GM19043 (cell line): ENCODE measurements around the gene CMKLR1.

Experiments used
- ATAC-seq: cut with Tn5 transposase; IDR thresholded peaks from one replicate; pipeline ENCODE4 v1.9.1; 2021; ENCODE audit warnings: low read depth; ENCODE audit not compliant: unreplicated experiment

CMKLR1 gene

DNA sequence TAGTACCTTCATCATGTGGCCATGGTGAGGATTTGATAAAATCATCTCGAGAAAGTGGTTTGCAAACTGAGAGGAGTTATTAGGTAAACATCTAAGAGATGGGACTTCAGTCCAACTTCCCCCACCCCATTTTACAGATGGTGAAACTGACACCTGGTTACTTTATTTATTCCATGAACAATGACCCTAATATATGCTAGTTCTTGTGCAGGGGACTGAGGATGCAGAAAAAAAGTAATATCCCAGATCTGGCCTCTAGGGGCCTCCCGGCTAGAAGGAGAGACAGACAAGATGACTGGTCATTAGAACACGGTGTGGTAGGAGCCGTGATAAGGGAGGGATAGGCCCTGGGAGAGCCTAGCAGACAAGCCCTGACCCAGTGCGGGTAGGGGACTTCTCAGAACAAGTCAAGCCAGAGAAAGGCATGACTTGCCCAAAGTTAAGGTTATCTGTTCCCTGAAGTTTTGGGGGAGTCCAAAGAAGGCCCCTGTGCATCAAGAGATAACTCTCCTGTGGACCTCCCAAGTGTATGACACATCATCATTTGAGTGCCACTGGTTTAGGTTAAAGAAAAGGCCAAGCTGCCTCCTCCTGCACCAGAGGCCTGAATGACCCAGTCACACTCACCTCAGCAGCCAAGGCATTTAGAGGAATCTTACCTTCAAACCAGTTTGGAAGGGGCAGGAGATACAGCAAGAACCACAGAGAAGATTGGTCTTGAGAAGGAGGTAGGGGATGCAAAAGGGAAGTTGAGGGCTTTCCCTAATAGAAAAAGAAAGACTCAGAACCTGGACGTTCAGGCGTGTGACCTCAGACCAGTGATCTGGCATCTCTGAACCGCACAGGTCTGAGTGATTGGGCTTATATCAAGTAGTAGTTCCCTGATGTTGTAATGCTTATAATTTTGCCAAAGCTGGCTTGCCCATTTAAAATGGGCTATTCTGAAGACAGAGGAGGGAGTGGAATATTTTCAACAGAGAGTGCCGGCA lies 1.6 kb downstream of the CMKLR1 start:
- ATAC-seq: no peak

GRCh38 chr12:108335349-108336119 lies 3.6 kb downstream of the CMKLR1 start:
- peak; percentile 61 for ATAC-seq

- ATAC-seq: peak; percentile 38
Measured at GRCh38 chr12:108333898-108334699, 5.0 kb downstream of the CMKLR1 start.

DNA sequence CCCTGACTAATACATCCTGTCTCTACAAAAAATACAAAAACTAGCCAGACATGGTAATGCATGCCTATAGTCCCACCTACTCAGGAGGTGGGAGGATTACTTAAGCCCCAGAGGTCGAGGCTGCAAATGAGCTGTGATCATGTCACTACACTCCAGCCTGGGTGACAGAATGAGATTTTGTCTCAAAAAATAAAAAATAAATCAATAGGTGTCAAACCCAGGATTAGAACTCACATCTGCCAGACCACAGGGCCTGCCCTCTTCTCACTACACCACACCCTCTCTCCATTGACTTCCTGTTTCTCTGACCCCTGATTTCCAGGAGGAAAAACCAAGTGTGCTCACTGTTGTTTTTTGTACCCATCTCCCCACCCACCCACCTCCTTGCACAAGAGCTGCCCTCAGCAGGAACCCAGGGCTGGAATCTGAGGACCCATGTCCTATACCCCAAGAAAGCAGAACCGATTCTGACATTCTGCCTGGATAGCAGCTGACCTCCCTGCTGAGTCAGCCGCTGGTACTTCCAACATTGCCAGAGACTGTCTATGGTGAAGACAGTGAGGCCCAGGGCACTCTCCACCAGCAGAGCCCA lies 6.2 kb downstream of the CMKLR1 start:
- no peak for ATAC-seq

DNA sequence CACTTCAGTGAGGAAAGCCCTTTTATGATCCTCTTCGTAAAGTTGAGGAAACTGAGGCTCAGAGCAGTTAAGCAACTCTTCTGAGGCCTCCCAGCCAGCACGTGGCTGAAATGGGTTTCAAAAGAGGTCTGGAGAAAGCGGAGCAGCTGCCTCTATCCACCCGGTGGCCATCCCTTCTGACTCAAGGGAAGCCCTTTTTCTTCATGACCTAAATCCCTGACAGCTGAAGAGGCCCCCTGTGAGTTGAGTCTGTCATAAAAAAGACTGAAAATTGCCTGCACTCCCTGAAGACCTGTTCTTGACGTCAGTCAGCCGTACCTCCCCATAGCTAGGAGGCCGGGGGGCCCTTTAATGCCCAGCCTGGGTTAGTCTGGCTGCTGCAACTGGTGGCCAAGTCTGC lies 10.7 kb downstream of the CMKLR1 start:
- no peak for ATAC-seq

DNA sequence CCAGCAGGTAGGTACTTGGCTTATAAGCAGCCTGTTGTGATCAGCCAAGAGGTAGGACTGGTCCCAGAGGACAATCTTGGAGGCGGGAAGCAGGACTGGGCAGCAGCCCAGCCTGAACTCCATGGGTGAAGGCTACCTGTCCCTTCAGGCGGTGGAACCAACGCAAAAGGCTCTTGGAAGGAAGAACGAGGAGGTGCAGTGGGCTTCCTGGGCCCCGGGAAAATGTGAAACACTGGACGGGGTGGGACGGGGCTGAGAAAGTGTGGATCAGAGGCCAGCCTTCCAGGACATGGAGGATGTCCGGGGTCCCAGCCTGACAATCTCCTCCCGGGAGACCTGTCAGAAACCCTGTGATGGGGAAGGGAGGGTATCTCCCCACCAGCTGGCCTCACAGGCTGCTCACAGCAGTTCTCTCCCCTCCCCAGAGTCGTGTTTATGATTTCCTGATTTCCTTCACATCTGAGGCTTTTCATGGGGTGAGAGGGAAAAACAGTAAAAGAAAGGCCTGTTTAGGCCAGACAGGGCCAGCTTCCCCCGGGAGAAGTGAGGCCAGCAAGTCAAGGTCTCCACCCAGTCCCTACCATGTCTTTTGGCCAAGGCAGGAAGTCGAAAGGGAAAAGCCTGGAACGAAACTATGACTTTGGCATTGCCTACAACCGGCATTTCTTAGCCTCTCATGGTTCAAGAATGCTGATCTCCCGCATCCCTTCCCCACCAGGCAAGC lies 11.3 kb downstream of the CMKLR1 start:
- no peak for ATAC-seq

GRCh38 chr12:108326254-108326750 lies 12.8 kb downstream of the CMKLR1 start:
- no peak for ATAC-seq

- ATAC-seq: no peak
Measured at GRCh38 chr12:108325549-108325948, 13.6 kb downstream of the CMKLR1 start.

DNA sequence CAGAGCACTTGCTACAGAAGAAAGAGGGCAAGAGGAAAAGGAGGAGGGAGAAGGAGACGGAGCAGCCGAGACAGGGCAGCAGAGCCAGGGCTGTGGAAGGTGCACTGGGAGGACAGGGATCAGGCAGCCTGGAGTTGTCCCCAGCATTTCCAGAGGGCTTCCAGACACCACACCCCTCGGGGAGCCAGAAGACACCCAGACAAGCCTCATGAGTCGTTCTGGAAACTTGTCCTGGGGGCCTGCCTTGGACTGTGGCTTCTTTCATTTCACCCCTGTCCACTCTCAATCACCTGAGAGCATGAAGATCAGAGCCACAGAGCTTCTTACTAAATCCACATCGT lies 14.1 kb downstream of the CMKLR1 start:
- no peak for ATAC-seq

DNA sequence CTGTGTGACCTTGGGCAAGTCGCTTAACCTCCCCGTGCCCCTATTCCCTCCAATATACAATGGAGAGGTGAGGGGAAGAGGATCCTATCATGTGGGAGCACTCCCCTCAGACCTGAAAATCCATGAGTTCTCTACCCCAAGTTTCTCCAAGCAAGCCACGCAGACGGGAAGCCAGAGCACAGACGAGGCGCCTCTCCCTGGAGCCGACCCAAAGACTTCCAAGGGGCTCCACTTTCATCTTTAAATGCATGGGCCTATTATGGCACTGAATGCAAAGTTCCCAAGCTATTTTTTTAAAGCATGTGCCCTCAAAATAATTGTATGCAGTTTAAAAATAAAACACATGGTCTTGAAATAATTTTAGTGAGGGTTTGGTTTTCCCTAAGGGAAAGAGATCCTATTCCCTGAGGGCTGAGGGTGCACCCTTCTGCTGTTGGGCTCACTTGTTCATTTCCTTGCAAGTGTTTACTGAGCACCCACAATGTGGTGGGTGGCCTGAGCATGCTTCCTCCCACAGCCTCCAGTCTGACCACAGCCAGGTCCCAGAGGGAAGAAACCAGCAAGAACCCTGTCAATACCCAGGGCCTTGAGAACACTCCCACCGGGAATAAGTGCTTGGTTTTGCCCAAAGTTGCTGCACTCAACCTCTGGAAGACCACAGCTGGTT lies 14.6 kb downstream of the CMKLR1 start:
- no peak for ATAC-seq

- no peak for ATAC-seq
Measured at GRCh38 chr12:108323581-108323980, 15.5 kb downstream of the CMKLR1 start.

DNA sequence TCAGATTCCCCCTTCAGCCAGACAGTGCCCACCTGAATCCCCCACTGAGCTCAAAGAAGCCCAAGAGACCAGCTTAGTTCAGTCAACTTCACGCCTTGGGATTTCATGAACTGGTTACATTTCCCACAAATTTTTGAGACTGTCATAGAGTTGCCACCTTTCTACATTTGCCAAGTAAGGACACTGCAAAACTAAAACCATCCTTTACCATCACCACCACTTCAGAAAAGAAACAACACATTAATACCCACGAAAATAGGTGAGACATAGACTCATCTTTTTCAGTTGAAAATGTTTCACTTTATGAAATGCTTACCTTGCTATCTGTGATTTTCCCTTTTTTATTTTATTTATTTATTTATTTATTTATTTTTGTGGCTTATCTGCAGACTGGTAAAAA lies 16.1 kb downstream of the CMKLR1 start:
- ATAC-seq: no peak

- ATAC-seq: no peak
Measured at GRCh38 chr12:108321688-108322087, 17.4 kb downstream of the CMKLR1 start.

- no peak for ATAC-seq
Measured at GRCh38 chr12:108320507-108321293, 18.4 kb downstream of the CMKLR1 start.

DNA sequence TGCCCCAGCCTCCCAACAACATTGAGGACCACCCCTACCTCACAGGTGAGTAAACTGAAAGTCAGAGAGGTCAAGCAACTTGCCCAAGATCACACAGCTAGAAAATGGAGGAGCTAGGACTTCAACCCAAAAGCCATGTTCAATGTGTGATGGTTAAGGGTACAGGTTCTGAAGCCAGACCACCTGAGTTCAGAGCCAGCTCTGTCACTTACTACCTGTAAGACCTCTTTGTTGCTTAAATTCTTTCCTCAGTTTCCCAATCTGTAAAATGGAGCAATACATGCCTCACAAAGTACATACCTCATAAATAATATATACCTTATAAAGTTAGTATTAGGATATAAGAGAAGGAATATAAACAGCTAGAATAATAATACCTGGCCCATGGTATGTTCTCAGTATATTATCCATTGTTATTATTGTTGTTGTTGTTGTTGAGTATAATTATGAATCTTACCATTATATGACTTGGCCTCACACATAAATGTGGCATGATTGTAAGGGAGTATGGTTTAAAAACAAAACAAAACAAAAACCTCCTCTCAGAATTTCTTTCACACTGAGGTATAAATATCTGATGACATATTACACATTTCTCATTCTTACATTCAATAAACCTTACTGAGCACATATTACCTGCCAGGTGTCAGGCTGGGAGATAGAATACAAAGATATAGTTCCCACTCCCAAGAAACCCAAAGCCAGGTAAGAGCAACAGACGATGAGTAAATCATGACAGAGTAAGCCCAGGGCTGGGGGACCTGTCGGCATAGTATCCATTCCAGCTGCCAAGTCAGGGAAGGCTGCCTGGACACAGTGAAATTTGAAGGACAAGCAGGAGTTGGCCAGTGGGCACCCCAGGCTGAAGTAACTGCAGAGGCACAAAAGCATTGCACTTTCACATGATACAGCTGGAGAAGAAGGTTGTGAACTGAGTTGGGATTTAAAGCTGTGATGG lies 19.6 kb downstream of the CMKLR1 start:
- no peak for ATAC-seq

DNA sequence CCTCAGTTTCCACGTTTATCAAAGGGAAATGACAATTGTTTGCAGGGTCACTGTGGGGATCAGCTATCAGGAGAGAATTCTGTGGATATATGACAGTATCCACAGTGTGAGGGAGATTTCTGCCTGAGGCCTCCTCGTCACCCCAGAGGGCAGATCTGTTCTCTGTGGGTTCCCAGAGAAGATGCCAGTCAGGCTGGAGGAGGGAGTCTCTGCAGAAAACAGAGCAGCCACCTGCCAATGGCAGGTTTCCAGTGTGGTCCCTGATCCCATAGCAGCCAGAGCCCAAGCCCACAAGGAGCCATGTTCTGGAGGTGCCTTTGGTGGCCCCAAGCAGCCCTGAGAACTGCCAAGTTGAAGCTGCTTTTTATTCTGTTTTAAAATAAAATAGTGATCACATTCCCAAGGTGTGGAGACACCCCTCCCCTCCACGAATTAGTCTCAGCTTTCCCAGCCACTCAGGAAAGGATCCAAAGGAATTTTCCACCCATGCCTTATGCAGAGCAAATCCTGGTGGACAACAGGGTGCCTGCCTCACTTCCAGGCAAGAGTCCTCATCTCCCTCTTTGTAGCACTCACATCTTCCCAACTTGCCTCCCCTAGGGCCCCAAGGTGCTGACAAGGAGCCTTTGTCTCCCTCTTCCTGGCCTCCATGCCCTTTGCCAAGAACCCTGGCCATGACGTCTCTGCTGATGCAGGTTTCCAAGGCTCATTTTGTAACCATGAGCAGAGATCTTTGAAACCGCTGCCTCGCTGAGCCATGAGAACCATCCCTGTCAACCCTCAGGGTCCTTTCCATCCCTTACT lies 20.4 kb downstream of the CMKLR1 start:
- ATAC-seq: no peak
